Mucosa of descending colon (tissue), 3 donors: ENCODE measurements around the gene P4HA3. TPM values are rescaled to one million over a fixed set of nuclear protein-coding genes. Genes with fewer than 3 reads are reported as not detected.

Experiments used
- ATAC-seq: fragments of 200-7000 bp; cut with Tn5 transposase; one replicate; pipeline ENCODE4 v1.9.1; 2020; ENCODE audit warnings: mild to moderate bottlenecking, moderate library complexity
- DNase-seq, 3 donors: peaks; one replicate each; pipeline ENCODE4 v3.0.0-alpha.2; 2020
- H3K36me3 ChIP-seq: fragments of 200-600 bp; one replicate; pipeline ENCODE4 v1.8.0; 2021; ENCODE audit warnings: low read depth, mild to moderate bottlenecking
- H3K4me1 ChIP-seq: fragments of 200-600 bp; one replicate; pipeline ENCODE4 v1.8.0; 2021; ENCODE audit warnings: low read depth, mild to moderate bottlenecking
- H3K4me3 ChIP-seq: fragments of 200-600 bp; one replicate; pipeline ENCODE4 v1.8.0; 2021; ENCODE audit warnings: mild to moderate bottlenecking
- H3K9me3 ChIP-seq: fragments of 200-600 bp; one replicate; pipeline ENCODE4 v1.8.0; 2021; ENCODE audit warnings: mild to moderate bottlenecking
- intact Hi-C, 2 donors: fragments of 100-400 bp; cut with DNase I in 1 of 2; cut with micrococcal nuclease in 1 of 2; formaldehyde crosslinking; loops; one replicate each; pipeline versions ENCODE4 v1.11.0 to v1.11.1; 2022; cut with DNase I, micrococcal nuclease
- total RNA-seq, 3 donors: library from RNA; stranded (reverse); fragmentation: NEBNext Ultra II Directional in 2 of 3; extraction: Animal tissue kit (Norgen Biotek cat#: 25700) in 2 of 3; gene quantifications; one replicate each; pipeline versions ENCODE4 v1.2.1 to v1.2.4, GENCODE V29; 2021 to 2023
- TF ChIP-seq, protein P1 (sequence below): fragments of 200-600 bp; IDR thresholded peaks from one replicate; pipeline ENCODE4 v1.8.0; 2022; ENCODE audit warnings: antibody characterized with exemption, mild to moderate bottlenecking
- donor health status: DM: no; HTN: no; CAD: no; lungs with moderate emphysema.
- donor health status: DM: no; HTN: no; CAD: no.
- donor health status: DM: no; HTN: yes; CAD: no.

The P4HA3 gene
- total RNA-seq, 3 donors from 2014 or later, result 0.28 to 0.46 (median 0.34) TPM

DNA sequence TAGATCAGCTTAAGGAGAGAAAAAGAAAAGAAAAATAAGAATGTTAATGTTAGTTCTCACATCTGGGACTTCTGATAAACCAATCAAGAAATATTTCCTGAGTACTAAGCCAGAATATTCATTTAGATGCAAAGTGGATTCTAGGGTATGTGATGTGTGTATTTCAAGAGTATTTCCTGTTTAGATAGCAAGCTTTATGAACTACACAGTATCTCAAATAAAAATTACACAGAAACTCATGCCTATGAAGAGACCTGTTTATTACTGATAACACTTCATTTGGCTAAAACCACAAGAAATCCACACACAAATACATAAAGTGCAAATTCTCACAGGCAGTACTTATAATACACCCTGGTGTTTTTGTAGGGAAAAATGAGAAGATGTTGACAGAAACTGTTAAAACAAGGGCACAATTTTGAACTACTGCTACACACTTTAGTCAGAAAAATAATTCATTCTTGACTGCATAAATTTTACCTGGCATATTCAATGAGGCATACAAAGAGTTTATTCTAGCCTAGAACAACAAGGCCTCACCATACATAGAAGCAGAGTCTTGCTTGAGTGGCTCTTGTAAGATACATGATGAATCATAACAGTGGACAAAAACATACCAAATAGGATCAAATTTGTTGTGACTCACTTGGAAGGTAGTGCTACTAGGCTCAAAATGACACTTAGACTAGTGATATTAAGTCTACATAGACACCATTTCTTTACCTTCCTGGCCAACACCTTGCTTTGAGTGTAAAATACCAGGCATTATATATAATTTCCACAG, 18.8 kb upstream of the P4HA3 start:
- Histone ChIP-seq H3K9me3 (no peaks in the 10 kb centered on the region), H3K4me1 (no peaks in the 10 kb centered on the region), H3K36me3 (no peaks in the 10 kb centered on the region), H3K4me3 (no peak overlapping the region)
- TF ChIP-seq, protein P1, sequence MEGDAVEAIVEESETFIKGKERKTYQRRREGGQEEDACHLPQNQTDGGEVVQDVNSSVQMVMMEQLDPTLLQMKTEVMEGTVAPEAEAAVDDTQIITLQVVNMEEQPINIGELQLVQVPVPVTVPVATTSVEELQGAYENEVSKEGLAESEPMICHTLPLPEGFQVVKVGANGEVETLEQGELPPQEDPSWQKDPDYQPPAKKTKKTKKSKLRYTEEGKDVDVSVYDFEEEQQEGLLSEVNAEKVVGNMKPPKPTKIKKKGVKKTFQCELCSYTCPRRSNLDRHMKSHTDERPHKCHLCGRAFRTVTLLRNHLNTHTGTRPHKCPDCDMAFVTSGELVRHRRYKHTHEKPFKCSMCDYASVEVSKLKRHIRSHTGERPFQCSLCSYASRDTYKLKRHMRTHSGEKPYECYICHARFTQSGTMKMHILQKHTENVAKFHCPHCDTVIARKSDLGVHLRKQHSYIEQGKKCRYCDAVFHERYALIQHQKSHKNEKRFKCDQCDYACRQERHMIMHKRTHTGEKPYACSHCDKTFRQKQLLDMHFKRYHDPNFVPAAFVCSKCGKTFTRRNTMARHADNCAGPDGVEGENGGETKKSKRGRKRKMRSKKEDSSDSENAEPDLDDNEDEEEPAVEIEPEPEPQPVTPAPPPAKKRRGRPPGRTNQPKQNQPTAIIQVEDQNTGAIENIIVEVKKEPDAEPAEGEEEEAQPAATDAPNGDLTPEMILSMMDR, result no peak
- no peak for ATAC-seq
- intact Hi-C loops, result no loop called here
- no peak for DNase-seq

DNA sequence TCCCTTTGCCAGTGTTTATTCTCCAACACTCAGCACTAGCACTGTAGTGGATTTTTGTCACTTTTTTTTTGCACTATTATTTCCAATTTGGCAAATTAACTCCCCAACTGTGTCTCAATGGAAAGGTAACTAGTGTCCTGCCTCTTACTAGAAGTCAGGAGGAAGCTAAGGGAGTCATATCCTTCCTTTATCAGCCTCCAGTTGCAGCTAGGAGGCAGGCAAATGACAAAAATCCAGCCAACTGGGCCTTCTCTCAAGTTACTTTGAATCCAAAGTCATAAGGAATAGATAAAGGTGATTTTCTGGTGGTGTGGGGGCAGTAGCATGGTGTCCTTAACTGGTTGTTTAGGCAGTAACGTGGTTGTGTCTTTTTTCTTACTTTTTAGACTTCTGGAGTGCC, 15.6 kb upstream of the P4HA3 start:
- TF ChIP-seq, protein P1, result no peak
- H3K4me1 ChIP-seq, result no peaks in the 10 kb centered on the region
- DNase-seq (no peak), ATAC-seq (no peak)
- H3K36me3 ChIP-seq, result no peaks in the 10 kb centered on the region
- intact Hi-C loops, result loop anchor here in 1 of 2 donors (10.0 kb wide), 1 partner anchor 72 kb away; no protein-coding TSS in a partner anchor
- H3K4me3 ChIP-seq, result no peak overlapping the region
- H3K9me3 ChIP-seq, result no peaks in the 10 kb centered on the region

DNA sequence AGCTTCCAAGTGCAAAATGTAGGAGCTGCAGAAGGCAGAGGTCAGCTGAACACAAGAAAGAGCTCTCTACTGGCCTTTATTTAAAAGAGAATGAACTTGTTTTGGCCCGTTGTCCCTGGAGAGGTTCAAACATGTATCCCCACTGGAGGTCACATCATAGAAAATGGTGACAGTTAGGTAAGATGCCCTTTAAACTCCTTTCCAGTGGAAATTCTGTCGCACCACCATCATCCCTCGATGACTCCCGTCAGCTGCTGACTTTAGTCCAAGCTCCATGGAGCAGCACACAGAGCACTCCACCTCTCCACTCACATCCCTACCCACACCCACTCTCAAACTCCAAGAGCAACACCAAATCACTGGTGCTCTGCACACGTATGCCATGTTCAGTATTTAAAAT, 15.2 kb upstream of the P4HA3 start:
- DNase-seq, result no peak
- Histone ChIP-seq H3K9me3 (no peaks in the 10 kb centered on the region), H3K4me1 (no peaks in the 10 kb centered on the region), H3K4me3 (no peak overlapping the region), H3K36me3 (no peaks in the 10 kb centered on the region)
- intact Hi-C loops, result loop anchor here in 1 of 2 donors (10.0 kb wide), 1 partner anchor 72 kb away; no protein-coding TSS in a partner anchor
- TF ChIP-seq, protein P1, result no peak
- ATAC-seq, result no peak

DNA sequence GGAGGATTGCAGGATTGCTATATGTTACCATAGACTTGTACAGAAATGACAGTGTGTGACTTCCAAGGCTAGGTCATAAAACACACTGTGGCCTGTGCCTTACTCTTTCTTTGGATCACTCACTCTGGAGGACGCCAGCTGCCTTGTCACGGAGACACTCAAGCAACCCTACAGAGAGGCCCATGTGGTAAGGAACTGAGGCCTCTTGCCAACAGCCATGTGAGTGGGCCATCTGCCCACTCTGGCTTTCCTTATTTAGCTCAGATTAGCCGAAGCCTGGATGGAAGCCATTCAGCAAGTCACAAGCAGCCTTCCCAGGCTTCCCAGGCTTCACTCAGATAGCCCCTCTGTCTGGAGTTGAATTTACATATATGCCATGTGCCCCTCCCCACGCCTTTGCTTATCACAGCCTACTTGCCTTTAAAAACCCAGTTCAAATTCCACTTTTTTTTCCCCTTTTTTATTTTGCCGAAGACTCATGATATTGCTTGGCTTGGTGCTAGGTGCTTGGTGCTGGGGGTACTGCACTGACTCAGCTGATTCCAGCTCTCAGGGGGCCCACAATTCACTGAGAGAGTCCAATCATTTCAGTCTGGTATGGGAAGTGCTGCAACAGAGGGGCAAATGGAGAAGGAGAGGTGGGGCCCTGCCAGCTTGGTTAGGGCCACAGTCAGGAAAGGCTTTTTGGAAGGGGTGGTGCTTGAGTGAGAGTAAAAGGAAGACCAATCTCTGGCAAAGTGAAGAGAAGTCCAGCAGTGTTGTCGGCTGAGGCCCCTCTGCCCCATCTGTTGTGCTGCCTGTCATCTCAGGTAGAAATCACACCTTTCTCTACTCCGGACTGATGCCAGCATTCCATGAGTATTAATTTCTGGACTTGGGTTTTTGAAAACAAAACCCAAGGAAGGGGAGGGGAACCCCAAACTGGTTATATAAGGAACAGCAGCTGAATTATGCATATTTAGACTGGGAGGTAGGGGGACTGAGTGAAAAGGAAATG, 14.5 kb upstream of the P4HA3 start:
- Histone ChIP-seq H3K9me3 (no peaks in the 10 kb centered on the region), H3K4me1 (no peaks in the 10 kb centered on the region), H3K36me3 (no peaks in the 10 kb centered on the region), H3K4me3 (no peak overlapping the region)
- ATAC-seq, result peak; percentile 61
- TF ChIP-seq, protein P1, result no peak
- intact Hi-C loops, result loop anchor here in 1 of 2 donors (10.0 kb wide), 1 partner anchor 71 kb away; no protein-coding TSS in a partner anchor
- peak; percentile 59 to 66 (median 64) for DNase-seq

DNA sequence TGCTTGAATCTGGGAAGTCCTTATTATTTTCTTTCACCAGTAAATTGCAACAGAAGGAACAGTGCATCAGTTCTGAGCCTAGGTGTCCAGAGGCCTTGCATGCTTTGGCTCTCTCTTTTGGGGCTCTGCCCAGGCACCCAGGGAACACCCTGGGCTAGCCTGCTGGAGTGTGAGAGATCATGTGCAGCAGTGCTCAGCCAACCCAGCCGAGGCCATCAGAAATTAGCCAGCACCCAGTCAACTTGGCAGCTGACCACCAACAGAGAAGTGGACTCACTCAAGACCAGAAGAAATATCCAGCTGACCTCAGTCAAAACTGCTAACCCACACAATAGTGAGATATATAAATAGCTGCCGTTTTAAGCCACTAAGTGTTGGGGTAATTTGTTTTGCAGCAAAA, 11.2 kb upstream of the P4HA3 start:
- intact Hi-C loops, result loop anchor here in 1 of 2 donors (10.0 kb wide), 1 partner anchor 68 kb away; no protein-coding TSS in a partner anchor

More for the DNA sequence above, 11.2 kb upstream of the P4HA3 start:
- TF ChIP-seq, protein P1, result no peak
- no peaks in the 10 kb centered on the region for H3K4me1 ChIP-seq
- ATAC-seq, result peak; percentile 18
- no peak overlapping the region for H3K4me3 ChIP-seq
- peak in 1 of 3 donors; percentile 60 for DNase-seq
- H3K9me3 ChIP-seq, result no peaks in the 10 kb centered on the region
- H3K36me3 ChIP-seq, result no peaks in the 10 kb centered on the region
